K562 (cell line): Measurements from ENCODE around the gene FANK1. TPM values are rescaled to one million over a fixed set of nuclear protein-coding genes. Genes with fewer than 3 reads are reported as not detected.

Experiments
- CBX1 ChIP-seq: sonication (generic); IDR thresholded peaks from 2 replicates; pipeline ENCODE4 v1.6.1; 2016; ENCODE audit warnings: antibody characterized with exemption, low read depth, mild to moderate bottlenecking
- GATA2 ChIP-seq: sonication (generic); formaldehyde crosslinking; IDR thresholded peaks from 2 replicates; pipeline ENCODE4 v1.4.0; 2020; ENCODE audit warnings: mild to moderate bottlenecking, missing genetic modification reagents
- PTRF ChIP-seq: fragments of 450-650 bp; IDR thresholded peaks from 2 replicates; pipeline ENCODE4 v1.6.1; 2016; ENCODE audit warnings: mild to moderate bottlenecking, missing genetic modification characterization, missing compliant biosample characterization
- ZNF518B ChIP-seq: fragments of 250-450 bp; sonication (Bioruptor Pico); IDR thresholded peaks from 2 replicates; pipeline ENCODE4 v1.5.0; 2021; ENCODE audit warnings: mild to moderate bottlenecking, moderate library complexity
- polyA plus RNA-seq, 8 experiments: library from polyadenylated mRNA; depleted of rRNA in 4 of 8; stranded (reverse) in 5 of 8; unstranded in 3 of 8; fragments of >200 nt; fragmentation: Nextera tagmentation in 2 of 8; fragmentation: Illumina TruSeq in 1 of 8; extraction: Ambion mirVana in 2 of 8; extraction: Trizol in 1 of 8; gene quantifications; 2 replicates each; pipeline versions ENCODE4 v1.2.1 to v1.2.3, GENCODE V29; 2011 to 2014; ENCODE audit warnings: inconsistent platforms in 1 of 8, missing spikeins in 1 of 8
- total RNA-seq, 7 experiments: library from RNA; depleted of rRNA in 6 of 7; stranded (reverse); fragments of >200 nt in 6 of 7; fragmentation: Illumina TruSeq in 2 of 7; extraction: Trizol in 2 of 7; gene quantifications; 2 replicates each; pipeline versions ENCODE4 v1.2.1 to v1.2.3, GENCODE V29; 2011 to 2021; ENCODE audit warnings: low replicate concordance in 1 of 7
- TF ChIP-seq, protein P1 (sequence below): sonication (generic); formaldehyde crosslinking; IDR thresholded peaks from 2 replicates; pipeline ENCODE4 v1.8.0; 2023; ENCODE audit warnings: missing genetic modification reagents, mild to moderate bottlenecking, borderline replicate concordance

Gene FANK1
- total and polyA plus RNA-seq, 9 of the 15 experiments (the other 6 are each of a cell fraction or from before 2014, with no cell fraction given): 0.11 to 2.3 (median 0.51) TPM; not detected in 1

DNA sequence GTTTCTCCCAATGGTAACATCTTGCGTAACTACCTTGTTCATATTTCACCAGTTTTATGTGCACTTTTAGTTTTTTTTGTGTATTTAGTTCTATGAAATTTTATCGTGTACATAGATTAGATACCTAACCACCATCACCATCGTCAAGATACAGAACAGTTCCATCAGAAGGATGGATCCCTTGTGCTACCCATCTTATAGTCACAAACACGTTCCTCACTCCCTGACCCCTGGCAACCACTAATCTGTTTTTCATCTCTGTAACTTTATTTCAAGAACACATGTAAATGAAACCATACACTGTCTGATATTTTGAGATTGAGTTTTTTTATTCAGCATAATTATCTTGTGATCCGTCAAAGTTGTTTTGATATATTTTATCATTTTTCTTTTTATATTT lies 29.9 kb downstream of the FANK1 start (continued):
- TF ChIP-seq, protein P1, sequence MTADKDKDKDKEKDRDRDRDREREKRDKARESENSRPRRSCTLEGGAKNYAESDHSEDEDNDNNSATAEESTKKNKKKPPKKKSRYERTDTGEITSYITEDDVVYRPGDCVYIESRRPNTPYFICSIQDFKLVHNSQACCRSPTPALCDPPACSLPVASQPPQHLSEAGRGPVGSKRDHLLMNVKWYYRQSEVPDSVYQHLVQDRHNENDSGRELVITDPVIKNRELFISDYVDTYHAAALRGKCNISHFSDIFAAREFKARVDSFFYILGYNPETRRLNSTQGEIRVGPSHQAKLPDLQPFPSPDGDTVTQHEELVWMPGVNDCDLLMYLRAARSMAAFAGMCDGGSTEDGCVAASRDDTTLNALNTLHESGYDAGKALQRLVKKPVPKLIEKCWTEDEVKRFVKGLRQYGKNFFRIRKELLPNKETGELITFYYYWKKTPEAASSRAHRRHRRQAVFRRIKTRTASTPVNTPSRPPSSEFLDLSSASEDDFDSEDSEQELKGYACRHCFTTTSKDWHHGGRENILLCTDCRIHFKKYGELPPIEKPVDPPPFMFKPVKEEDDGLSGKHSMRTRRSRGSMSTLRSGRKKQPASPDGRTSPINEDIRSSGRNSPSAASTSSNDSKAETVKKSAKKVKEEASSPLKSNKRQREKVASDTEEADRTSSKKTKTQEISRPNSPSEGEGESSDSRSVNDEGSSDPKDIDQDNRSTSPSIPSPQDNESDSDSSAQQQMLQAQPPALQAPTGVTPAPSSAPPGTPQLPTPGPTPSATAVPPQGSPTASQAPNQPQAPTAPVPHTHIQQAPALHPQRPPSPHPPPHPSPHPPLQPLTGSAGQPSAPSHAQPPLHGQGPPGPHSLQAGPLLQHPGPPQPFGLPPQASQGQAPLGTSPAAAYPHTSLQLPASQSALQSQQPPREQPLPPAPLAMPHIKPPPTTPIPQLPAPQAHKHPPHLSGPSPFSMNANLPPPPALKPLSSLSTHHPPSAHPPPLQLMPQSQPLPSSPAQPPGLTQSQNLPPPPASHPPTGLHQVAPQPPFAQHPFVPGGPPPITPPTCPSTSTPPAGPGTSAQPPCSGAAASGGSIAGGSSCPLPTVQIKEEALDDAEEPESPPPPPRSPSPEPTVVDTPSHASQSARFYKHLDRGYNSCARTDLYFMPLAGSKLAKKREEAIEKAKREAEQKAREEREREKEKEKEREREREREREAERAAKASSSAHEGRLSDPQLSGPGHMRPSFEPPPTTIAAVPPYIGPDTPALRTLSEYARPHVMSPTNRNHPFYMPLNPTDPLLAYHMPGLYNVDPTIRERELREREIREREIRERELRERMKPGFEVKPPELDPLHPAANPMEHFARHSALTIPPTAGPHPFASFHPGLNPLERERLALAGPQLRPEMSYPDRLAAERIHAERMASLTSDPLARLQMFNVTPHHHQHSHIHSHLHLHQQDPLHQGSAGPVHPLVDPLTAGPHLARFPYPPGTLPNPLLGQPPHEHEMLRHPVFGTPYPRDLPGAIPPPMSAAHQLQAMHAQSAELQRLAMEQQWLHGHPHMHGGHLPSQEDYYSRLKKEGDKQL (CRISPR knock-in tag): no peak
- TF ChIP-seq PTRF (tag) (no peak), CBX1 (no peak), GATA2 (CRISPR knock-in tag) (no peak), ZNF518B (CRISPR knock-in tag) (no peak)
